HepG2 (cell line): Measurements from ENCODE around the gene ZNF628. TPM values are rescaled to one million over a fixed set of nuclear protein-coding genes. Genes with fewer than 3 reads are reported as not detected.

Source experiments
- ASH2L ChIP-seq: fragments of 300-600, 200-600 bp; sonication (generic); IDR thresholded peaks from 2 replicates; pipeline ENCODE4 v1.7.0; 2017; ENCODE audit warnings: low read depth, mild to moderate bottlenecking, moderate library complexity, mixed read lengths, low read length; ENCODE audit not compliant: insufficient read length
- ATF1 ChIP-seq: IDR thresholded peaks from 2 replicates; pipeline ENCODE4 v1.6.1; 2016; ENCODE audit warnings: mild to moderate bottlenecking, control low read depth
- BCL6 ChIP-seq: IDR thresholded peaks from 2 replicates; pipeline ENCODE4 v1.6.1; 2016; ENCODE audit warnings: missing genetic modification reagents, missing compliant biosample characterization
- DNMT1 ChIP-seq: sonication (generic); formaldehyde crosslinking; IDR thresholded peaks from 2 replicates; pipeline ENCODE4 v1.5.1; 2020; ENCODE audit warnings: mild to moderate bottlenecking, missing genetic modification reagents
- HNF4A ChIP-seq: sonication (generic); formaldehyde crosslinking; IDR thresholded peaks from 2 replicates; pipeline ENCODE4 v1.4.0; 2020; ENCODE audit warnings: missing genetic modification reagents
- MAZ ChIP-seq, 2 experiments: sonication (generic) in 1 of 2; formaldehyde crosslinking in 1 of 2; IDR thresholded peaks; 2 replicates each; pipeline versions ENCODE4 v1.5.0 to v1.6.1; 2012 to 2020; ENCODE audit warnings: low read depth in 2 of 2, mild to moderate bottlenecking in 2 of 2, borderline replicate concordance in 1 of 2, improper control_type of control experiment in 1 of 2, low read length in 1 of 2, missing genetic modification reagents in 1 of 2, moderate library complexity in 1 of 2
- SETDB1 ChIP-seq: sonication (generic); formaldehyde crosslinking; IDR thresholded peaks from 2 replicates; pipeline ENCODE4 v1.5.1; 2020; ENCODE audit warnings: missing genetic modification reagents, mild to moderate bottlenecking, borderline replicate concordance
- SMYD3 ChIP-seq: sonication (generic); formaldehyde crosslinking; IDR thresholded peaks from 2 replicates; pipeline ENCODE4 v1.8.1; 2023; ENCODE audit warnings: mild to moderate bottlenecking, missing genetic modification reagents
- SRSF4 ChIP-seq: fragments of 200-400 bp; formaldehyde crosslinking; IDR thresholded peaks from one replicate; pipeline ENCODE4 v1.6.1; 2018; ENCODE audit warnings: mild to moderate bottlenecking, low read depth, low read length, moderate library complexity; ENCODE audit not compliant: poor library complexity, severe bottlenecking
- STAG1 ChIP-seq: sonication (generic); formaldehyde crosslinking; IDR thresholded peaks from 2 replicates; pipeline ENCODE4 v1.4.0; 2020; ENCODE audit warnings: missing genetic modification reagents
- TBX2 ChIP-seq: sonication (generic); formaldehyde crosslinking; IDR thresholded peaks from 2 replicates; pipeline ENCODE4 v1.5.0; 2020; ENCODE audit warnings: missing genetic modification reagents, mild to moderate bottlenecking, borderline replicate concordance
- ZBTB14 ChIP-seq: sonication (generic); formaldehyde crosslinking; IDR thresholded peaks from 2 replicates; pipeline ENCODE4 v1.4.0; 2020; ENCODE audit warnings: missing genetic modification reagents
- ZFAT ChIP-seq: sonication (generic); formaldehyde crosslinking; conservative IDR thresholded peaks from 2 replicates; pipeline ENCODE4 v1.8.1; 2023; ENCODE audit warnings: missing genetic modification reagents, inconsistent platforms
- ZNF20 ChIP-seq: sonication (generic); formaldehyde crosslinking; IDR thresholded peaks from 2 replicates; pipeline ENCODE4 v1.4.0; 2020; ENCODE audit warnings: mild to moderate bottlenecking, moderate library complexity, missing genetic modification reagents
- ZNF333 ChIP-seq: sonication (generic); formaldehyde crosslinking; IDR thresholded peaks from 2 replicates; pipeline ENCODE4 v1.4.0; 2020; ENCODE audit warnings: mild to moderate bottlenecking, missing genetic modification reagents, borderline replicate concordance
- polyA plus RNA-seq, 8 experiments: library from polyadenylated mRNA; depleted of rRNA in 3 of 8; stranded (reverse) in 7 of 8; unstranded in 1 of 8; fragments of >200 nt; fragmentation: Illumina TruSeq in 4 of 8; extraction: Trizol in 4 of 8; gene quantifications; 2 replicates each; pipeline versions ENCODE4 v1.2.1 to v1.2.3, GENCODE V29; 2011 to 2016; ENCODE audit warnings: low read depth in 4 of 8, missing spikeins in 1 of 8, mixed read lengths in 1 of 8; ENCODE audit not compliant: insufficient read depth in 1 of 8
- total RNA-seq, 5 experiments: library from RNA; depleted of rRNA; stranded (reverse); fragments of >200 nt; fragmentation: Illumina TruSeq; extraction: Trizol; gene quantifications; 2 replicates each; pipeline ENCODE4 v1.2.3, GENCODE V29; 2016; ENCODE audit warnings: low read depth in 1 of 5
- TF ChIP-seq, protein P1 (sequence below): IDR thresholded peaks from 2 replicates; pipeline ENCODE4 v1.6.1; 2012; ENCODE audit warnings: low read length, improper control_type of control experiment
- TF ChIP-seq, protein P2 (sequence below): sonication (generic); formaldehyde crosslinking; IDR thresholded peaks from 2 replicates; pipeline ENCODE4 v1.5.1; 2020; ENCODE audit warnings: mild to moderate bottlenecking, missing genetic modification reagents, moderate library complexity
- TF ChIP-seq, protein P3 (sequence below): sonication (generic); formaldehyde crosslinking; IDR thresholded peaks from 2 replicates; pipeline ENCODE4 v1.4.0; 2020; ENCODE audit warnings: mild to moderate bottlenecking, low read depth, missing genetic modification reagents
- TF ChIP-seq, protein P4 (sequence below): sonication (generic); formaldehyde crosslinking; IDR thresholded peaks from 2 replicates; pipeline ENCODE4 v1.5.0; 2020; ENCODE audit warnings: missing genetic modification reagents

The ZNF628 gene
- total and polyA plus RNA-seq, 2 of the 13 experiments (the other 11 are each of a cell fraction or from before 2014, with no cell fraction given): 0.54 to 1.2 TPM

GRCh38 chr19:55467236-55468053, 9.0 kb upstream of the ZNF628 start (continued):
- 0 out of 2 replicates have a peak, but pooled peaks have one; percentile 44 for TF ChIP-seq DNMT1 (CRISPR knock-in tag)
- TF ChIP-seq ZNF20 (CRISPR knock-in tag): no peak
- no peak for TF ChIP-seq SRSF4
- TF ChIP-seq MAZ (IDR thresholded peaks at IDR 0.05; ENCODE audit: borderline replicate concordance, low read depth, low read length): no peak
- peak; percentile 61 for TF ChIP-seq MAZ (CRISPR knock-in tag; IDR thresholded peaks at IDR 0.05; ENCODE audit: low read depth)
- TF ChIP-seq, protein P1, sequence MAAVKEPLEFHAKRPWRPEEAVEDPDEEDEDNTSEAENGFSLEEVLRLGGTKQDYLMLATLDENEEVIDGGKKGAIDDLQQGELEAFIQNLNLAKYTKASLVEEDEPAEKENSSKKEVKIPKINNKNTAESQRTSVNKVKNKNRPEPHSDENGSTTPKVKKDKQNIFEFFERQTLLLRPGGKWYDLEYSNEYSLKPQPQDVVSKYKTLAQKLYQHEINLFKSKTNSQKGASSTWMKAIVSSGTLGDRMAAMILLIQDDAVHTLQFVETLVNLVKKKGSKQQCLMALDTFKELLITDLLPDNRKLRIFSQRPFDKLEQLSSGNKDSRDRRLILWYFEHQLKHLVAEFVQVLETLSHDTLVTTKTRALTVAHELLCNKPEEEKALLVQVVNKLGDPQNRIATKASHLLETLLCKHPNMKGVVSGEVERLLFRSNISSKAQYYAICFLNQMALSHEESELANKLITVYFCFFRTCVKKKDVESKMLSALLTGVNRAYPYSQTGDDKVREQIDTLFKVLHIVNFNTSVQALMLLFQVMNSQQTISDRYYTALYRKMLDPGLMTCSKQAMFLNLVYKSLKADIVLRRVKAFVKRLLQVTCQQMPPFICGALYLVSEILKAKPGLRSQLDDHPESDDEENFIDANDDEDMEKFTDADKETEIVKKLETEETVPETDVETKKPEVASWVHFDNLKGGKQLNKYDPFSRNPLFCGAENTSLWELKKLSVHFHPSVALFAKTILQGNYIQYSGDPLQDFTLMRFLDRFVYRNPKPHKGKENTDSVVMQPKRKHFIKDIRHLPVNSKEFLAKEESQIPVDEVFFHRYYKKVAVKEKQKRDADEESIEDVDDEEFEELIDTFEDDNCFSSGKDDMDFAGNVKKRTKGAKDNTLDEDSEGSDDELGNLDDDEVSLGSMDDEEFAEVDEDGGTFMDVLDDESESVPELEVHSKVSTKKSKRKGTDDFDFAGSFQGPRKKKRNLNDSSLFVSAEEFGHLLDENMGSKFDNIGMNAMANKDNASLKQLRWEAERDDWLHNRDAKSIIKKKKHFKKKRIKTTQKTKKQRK: no peak
- no peak for TF ChIP-seq ASH2L
- no peak for TF ChIP-seq ZNF333 (CRISPR knock-in tag)
- TF ChIP-seq, protein P2, sequence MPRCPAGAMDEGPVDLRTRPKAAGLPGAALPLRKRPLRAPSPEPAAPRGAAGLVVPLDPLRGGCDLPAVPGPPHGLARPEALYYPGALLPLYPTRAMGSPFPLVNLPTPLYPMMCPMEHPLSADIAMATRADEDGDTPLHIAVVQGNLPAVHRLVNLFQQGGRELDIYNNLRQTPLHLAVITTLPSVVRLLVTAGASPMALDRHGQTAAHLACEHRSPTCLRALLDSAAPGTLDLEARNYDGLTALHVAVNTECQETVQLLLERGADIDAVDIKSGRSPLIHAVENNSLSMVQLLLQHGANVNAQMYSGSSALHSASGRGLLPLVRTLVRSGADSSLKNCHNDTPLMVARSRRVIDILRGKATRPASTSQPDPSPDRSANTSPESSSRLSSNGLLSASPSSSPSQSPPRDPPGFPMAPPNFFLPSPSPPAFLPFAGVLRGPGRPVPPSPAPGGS (CRISPR knock-in tag): peak; percentile 46; the same call in 1 of the 2 replicates
- TF ChIP-seq SETDB1 (CRISPR knock-in tag): no peak
- peak; percentile 63 for TF ChIP-seq STAG1 (CRISPR knock-in tag)
- TF ChIP-seq SMYD3 (CRISPR knock-in tag): 0 out of 2 replicates have a peak, but pooled peaks have one; percentile 46
- TF ChIP-seq ZFAT (CRISPR knock-in tag): no peak
- no peak for TF ChIP-seq BCL6 (CRISPR knock-in tag)
- no peak for TF ChIP-seq ZBTB14 (CRISPR knock-in tag)
- TF ChIP-seq, protein P3, sequence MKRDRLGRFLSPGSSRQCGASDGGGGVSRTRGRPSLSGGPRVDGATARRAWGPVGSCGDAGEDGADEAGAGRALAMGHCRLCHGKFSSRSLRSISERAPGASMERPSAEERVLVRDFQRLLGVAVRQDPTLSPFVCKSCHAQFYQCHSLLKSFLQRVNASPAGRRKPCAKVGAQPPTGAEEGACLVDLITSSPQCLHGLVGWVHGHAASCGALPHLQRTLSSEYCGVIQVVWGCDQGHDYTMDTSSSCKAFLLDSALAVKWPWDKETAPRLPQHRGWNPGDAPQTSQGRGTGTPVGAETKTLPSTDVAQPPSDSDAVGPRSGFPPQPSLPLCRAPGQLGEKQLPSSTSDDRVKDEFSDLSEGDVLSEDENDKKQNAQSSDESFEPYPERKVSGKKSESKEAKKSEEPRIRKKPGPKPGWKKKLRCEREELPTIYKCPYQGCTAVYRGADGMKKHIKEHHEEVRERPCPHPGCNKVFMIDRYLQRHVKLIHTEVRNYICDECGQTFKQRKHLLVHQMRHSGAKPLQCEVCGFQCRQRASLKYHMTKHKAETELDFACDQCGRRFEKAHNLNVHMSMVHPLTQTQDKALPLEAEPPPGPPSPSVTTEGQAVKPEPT (CRISPR knock-in tag): no peak
- TF ChIP-seq, protein P4, sequence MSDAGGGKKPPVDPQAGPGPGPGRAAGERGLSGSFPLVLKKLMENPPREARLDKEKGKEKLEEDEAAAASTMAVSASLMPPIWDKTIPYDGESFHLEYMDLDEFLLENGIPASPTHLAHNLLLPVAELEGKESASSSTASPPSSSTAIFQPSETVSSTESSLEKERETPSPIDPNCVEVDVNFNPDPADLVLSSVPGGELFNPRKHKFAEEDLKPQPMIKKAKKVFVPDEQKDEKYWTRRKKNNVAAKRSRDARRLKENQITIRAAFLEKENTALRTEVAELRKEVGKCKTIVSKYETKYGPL: no peak
- peak; percentile 76 for TF ChIP-seq HNF4A (CRISPR knock-in tag)
- TF ChIP-seq ATF1 (CRISPR knock-in tag): no peak
- TF ChIP-seq TBX2: peak; percentile 53; the same call in 1 of the 2 replicates
